Tibial nerve (tissue), 4 donors: ENCODE data around the gene PDZRN3.

Experiments
- CTCF ChIP-seq, 5 experiments: fragments of 200-600 bp in 3 of 5; fragments of 450-650 bp in 2 of 5; sonication (generic) in 3 of 5; IDR thresholded peaks; one replicate each; pipeline ENCODE4 v1.5.1; 2016 to 2019; ENCODE audit warnings: antibody characterized with exemption in 5 of 5, mild to moderate bottlenecking in 3 of 5, moderate library complexity in 2 of 5
- EP300 ChIP-seq, 2 donors: sonication (generic); formaldehyde crosslinking; IDR thresholded peaks; one replicate each; pipeline ENCODE4 v1.6.1; 2017; ENCODE audit warnings: antibody characterized with exemption in 2 of 2, mild to moderate bottlenecking in 1 of 2
- POLR2A ChIP-seq, 2 donors: fragments of 450-650 bp; IDR thresholded peaks; one replicate each; pipeline ENCODE4 v1.6.1; 2017; ENCODE audit warnings: antibody characterized with exemption in 2 of 2, mild to moderate bottlenecking in 2 of 2, moderate library complexity in 2 of 2

DNA sequence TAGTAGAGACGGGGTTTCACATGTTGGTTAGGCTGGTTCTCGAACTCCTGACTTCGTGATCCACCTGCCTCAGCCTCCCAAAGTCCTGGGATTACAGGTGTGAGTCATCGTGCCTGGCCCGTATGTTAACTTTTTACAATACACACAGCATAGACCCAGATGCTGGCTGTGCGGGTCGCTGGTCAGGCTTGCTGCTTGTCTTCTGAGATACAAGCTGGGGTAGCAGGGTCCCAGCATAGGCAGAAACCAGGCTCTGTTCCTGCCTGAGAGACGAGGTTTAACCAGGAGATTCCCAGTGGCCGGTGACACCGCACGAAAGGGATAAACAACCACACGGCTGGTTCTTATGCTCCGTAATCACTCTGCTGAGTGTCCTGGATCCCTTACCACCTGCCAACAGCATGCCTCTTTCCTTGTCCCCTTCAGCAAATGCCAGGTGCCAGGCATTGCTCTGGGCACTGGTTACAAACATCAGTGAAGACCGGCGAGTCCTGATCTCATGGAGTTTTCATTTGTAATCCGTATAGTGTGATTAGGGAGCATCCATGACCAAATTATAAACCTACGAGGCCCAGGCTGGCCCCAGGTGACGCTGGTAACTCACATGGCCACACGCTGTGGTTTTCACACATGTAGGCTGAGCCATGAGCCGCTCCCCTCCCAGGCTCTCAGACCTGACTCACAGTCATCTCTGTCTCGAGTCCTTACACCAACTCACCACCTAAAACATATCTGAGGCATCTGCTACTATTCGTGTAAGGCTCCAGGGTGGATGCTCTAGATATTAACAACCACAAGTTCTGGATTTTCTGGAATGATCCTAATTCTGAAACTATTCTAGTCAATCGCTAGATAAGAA, 125.7 kb downstream of the PDZRN3 start:
- TF ChIP-seq POLR2A (IDR thresholded peaks at IDR 0.05), result no peak
- no peak for TF ChIP-seq CTCF (IDR thresholded peaks at IDR 0.05)
- no peak for TF ChIP-seq EP300 (IDR thresholded peaks at IDR 0.05)
